Transverse colon (tissue), 4 donors: ENCODE results near the gene SERAC1.
"Not testable (repeated sequence)": the region's sequence is repeated elsewhere in the genome, so short reads cannot be mapped to it uniquely, and the experiment has no call there.

Experiments
- EP300 ChIP-seq: sonication (generic); formaldehyde crosslinking; IDR thresholded peaks from one replicate; pipeline ENCODE4 v1.6.1; 2017; ENCODE audit warnings: antibody characterized with exemption, low read depth
- POLR2A ChIP-seq: fragments of 450-650 bp; IDR thresholded peaks from one replicate; pipeline ENCODE4 v1.6.1; 2016; ENCODE audit warnings: antibody characterized with exemption, mild to moderate bottlenecking, moderate library complexity
- POLR2AphosphoS5 ChIP-seq, 3 donors: sonication (generic); formaldehyde crosslinking; IDR thresholded peaks; one replicate each; pipeline ENCODE4 v1.6.1; 2016; ENCODE audit warnings: antibody characterized with exemption in 3 of 3
- TF ChIP-seq, protein P1 (sequence below), 5 experiments: fragments of 200-600 bp in 3 of 5; fragments of 450-650 bp in 2 of 5; sonication (generic) in 3 of 5; IDR thresholded peaks; 1 replicate in 2 of 5; 2 replicates in 3 of 5; pipeline ENCODE4 v1.5.1; 2016 to 2017; ENCODE audit warnings: antibody characterized with exemption in 5 of 5, inconsistent platforms in 3 of 5, mild to moderate bottlenecking in 2 of 5, moderate library complexity in 1 of 5

DNA sequence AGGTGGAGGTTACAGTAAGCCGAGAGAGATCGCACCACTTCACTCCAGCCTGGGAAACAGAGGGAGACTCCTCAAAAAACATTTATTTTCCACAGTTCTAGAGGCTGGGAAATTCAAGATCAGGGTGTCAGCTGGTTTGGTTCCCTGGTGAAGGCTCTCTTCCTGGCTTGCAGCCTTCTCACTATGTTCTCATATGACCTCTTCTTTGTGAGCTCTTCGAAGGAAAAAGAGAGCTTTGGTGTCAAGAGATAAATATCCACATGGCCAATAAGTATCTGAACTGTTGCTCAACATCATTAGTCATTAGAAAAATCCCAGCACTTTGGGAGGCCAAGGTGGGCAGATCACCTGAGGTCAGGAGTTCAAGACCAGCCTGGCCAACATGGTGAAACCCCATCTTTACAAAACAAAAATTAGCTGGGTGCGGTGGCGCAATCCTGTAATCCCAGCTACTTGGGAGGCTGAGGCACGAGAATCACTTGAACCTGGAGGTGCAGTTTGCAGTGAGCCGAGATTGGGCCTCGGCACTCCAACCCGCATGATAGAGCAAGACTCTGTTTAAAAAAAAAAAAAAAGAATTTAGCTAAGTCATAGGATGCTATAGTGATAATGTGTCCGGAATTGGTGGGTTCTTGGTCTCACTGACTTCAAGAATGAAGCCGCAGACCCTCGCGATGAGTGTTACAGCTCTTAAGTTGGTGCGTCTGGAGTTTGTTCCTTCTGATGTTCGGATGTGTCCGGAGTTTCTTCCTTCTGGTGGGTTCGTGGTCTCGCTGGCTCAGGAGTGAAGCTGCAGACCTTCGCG is 40.4 kb upstream of the SERAC1 start:
- TF ChIP-seq, protein P1, sequence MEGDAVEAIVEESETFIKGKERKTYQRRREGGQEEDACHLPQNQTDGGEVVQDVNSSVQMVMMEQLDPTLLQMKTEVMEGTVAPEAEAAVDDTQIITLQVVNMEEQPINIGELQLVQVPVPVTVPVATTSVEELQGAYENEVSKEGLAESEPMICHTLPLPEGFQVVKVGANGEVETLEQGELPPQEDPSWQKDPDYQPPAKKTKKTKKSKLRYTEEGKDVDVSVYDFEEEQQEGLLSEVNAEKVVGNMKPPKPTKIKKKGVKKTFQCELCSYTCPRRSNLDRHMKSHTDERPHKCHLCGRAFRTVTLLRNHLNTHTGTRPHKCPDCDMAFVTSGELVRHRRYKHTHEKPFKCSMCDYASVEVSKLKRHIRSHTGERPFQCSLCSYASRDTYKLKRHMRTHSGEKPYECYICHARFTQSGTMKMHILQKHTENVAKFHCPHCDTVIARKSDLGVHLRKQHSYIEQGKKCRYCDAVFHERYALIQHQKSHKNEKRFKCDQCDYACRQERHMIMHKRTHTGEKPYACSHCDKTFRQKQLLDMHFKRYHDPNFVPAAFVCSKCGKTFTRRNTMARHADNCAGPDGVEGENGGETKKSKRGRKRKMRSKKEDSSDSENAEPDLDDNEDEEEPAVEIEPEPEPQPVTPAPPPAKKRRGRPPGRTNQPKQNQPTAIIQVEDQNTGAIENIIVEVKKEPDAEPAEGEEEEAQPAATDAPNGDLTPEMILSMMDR (IDR thresholded peaks at IDR 0.05) = not testable (repeated sequence)
- not testable (repeated sequence) for TF ChIP-seq POLR2A; EP300; POLR2AphosphoS5 (IDR thresholded peaks at IDR 0.05)
